GM23338 (cell line): ENCODE results near the gene CNPY2.

ENCODE experiments used
- EZH2 ChIP-seq: fragments of 200-600 bp; sonication (generic); IDR thresholded peaks from one replicate; pipeline ENCODE4 v1.8.0; 2017; ENCODE audit warnings: antibody characterized with exemption, mild to moderate bottlenecking, low read depth; ENCODE audit not compliant: unreplicated experiment
- EZH2phosphoT487 ChIP-seq: fragments of 200-600 bp; sonication (generic); IDR thresholded peaks from one replicate; pipeline ENCODE4 v1.8.1; 2018; ENCODE audit warnings: antibody characterized with exemption; ENCODE audit not compliant: unreplicated experiment
- JUNB ChIP-seq: IDR thresholded peaks from one replicate; pipeline ENCODE4 v1.6.1; 2016; ENCODE audit warnings: antibody characterized with exemption; ENCODE audit not compliant: unreplicated experiment
- POLR2AphosphoS5 ChIP-seq: IDR thresholded peaks from 2 replicates; pipeline ENCODE4 v1.6.1; 2016; ENCODE audit warnings: antibody characterized with exemption, low read depth
- STAT1 ChIP-seq: IDR thresholded peaks from one replicate; pipeline ENCODE4 v1.6.1; 2016; ENCODE audit warnings: antibody characterized with exemption; ENCODE audit not compliant: unreplicated experiment
- ZNF114 ChIP-seq: fragments of 250-450 bp; sonication (Bioruptor Pico); IDR thresholded peaks from 2 replicates; pipeline ENCODE4 v1.5.0; 2020; ENCODE audit warnings: mild to moderate bottlenecking, moderate library complexity
- ZNF331 ChIP-seq: fragments of 250-450 bp; sonication (Bioruptor Pico); IDR thresholded peaks from 2 replicates; pipeline ENCODE4 v1.5.0; 2020; ENCODE audit warnings: low read depth, mild to moderate bottlenecking, moderate library complexity
- TF ChIP-seq, protein P1 (sequence below), 2 experiments: fragments of 200-600 bp in 1 of 2; sonication (generic) in 1 of 2; conservative IDR thresholded peaks; 2 replicates each; pipeline versions ENCODE4 v1.5.1 to v1.6.1; 2016 to 2017; ENCODE audit warnings: antibody characterized with exemption in 2 of 2, low read depth in 2 of 2, mild to moderate bottlenecking in 2 of 2, moderate library complexity in 1 of 2
- TF ChIP-seq, protein P2 (sequence below): IDR thresholded peaks from one replicate; pipeline ENCODE4 v1.6.1; 2018; ENCODE audit warnings: antibody characterized with exemption; ENCODE audit not compliant: unreplicated experiment
- TF ChIP-seq, protein P3 (sequence below): IDR thresholded peaks from 2 replicates; pipeline ENCODE4 v1.6.1; 2016; ENCODE audit warnings: antibody characterized with exemption

DNA sequence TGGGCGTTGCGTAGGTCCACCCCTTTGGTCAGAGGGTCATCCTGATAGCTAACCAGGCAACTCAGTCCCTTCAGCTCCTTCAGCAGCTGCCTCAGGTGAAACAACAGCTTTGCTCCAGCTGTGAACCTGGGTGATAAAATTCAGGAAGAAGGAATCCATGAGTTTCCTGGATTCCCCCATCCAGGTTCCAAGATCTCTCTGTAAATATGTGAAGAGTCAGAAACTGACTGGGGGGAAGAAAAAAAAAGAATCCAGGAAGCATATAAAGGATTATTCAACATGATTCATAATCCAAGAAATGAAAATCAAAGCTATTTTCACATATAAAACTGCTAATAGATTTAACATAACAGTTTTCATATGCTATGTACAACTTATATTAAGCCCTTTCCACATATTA is 35.5 kb upstream of the CNPY2 start:
- TF ChIP-seq, protein P1, sequence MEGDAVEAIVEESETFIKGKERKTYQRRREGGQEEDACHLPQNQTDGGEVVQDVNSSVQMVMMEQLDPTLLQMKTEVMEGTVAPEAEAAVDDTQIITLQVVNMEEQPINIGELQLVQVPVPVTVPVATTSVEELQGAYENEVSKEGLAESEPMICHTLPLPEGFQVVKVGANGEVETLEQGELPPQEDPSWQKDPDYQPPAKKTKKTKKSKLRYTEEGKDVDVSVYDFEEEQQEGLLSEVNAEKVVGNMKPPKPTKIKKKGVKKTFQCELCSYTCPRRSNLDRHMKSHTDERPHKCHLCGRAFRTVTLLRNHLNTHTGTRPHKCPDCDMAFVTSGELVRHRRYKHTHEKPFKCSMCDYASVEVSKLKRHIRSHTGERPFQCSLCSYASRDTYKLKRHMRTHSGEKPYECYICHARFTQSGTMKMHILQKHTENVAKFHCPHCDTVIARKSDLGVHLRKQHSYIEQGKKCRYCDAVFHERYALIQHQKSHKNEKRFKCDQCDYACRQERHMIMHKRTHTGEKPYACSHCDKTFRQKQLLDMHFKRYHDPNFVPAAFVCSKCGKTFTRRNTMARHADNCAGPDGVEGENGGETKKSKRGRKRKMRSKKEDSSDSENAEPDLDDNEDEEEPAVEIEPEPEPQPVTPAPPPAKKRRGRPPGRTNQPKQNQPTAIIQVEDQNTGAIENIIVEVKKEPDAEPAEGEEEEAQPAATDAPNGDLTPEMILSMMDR (conservative IDR thresholded peaks at IDR 0.05; ENCODE audit: low read depth in 2 of 2) = no peak
- TF ChIP-seq POLR2AphosphoS5 = no peak
- no peak for TF ChIP-seq JUNB
- TF ChIP-seq, protein P2, sequence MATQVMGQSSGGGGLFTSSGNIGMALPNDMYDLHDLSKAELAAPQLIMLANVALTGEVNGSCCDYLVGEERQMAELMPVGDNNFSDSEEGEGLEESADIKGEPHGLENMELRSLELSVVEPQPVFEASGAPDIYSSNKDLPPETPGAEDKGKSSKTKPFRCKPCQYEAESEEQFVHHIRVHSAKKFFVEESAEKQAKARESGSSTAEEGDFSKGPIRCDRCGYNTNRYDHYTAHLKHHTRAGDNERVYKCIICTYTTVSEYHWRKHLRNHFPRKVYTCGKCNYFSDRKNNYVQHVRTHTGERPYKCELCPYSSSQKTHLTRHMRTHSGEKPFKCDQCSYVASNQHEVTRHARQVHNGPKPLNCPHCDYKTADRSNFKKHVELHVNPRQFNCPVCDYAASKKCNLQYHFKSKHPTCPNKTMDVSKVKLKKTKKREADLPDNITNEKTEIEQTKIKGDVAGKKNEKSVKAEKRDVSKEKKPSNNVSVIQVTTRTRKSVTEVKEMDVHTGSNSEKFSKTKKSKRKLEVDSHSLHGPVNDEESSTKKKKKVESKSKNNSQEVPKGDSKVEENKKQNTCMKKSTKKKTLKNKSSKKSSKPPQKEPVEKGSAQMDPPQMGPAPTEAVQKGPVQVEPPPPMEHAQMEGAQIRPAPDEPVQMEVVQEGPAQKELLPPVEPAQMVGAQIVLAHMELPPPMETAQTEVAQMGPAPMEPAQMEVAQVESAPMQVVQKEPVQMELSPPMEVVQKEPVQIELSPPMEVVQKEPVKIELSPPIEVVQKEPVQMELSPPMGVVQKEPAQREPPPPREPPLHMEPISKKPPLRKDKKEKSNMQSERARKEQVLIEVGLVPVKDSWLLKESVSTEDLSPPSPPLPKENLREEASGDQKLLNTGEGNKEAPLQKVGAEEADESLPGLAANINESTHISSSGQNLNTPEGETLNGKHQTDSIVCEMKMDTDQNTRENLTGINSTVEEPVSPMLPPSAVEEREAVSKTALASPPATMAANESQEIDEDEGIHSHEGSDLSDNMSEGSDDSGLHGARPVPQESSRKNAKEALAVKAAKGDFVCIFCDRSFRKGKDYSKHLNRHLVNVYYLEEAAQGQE = no peak
- TF ChIP-seq EZH2 = no peak
- no peak for TF ChIP-seq EZH2phosphoT487
- TF ChIP-seq, protein P3, sequence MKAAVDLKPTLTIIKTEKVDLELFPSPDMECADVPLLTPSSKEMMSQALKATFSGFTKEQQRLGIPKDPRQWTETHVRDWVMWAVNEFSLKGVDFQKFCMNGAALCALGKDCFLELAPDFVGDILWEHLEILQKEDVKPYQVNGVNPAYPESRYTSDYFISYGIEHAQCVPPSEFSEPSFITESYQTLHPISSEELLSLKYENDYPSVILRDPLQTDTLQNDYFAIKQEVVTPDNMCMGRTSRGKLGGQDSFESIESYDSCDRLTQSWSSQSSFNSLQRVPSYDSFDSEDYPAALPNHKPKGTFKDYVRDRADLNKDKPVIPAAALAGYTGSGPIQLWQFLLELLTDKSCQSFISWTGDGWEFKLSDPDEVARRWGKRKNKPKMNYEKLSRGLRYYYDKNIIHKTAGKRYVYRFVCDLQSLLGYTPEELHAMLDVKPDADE = no peak
- TF ChIP-seq ZNF331 (CRISPR knock-in tag) = no peak
- TF ChIP-seq ZNF114 = no peak
- TF ChIP-seq STAT1 = no peak
